Kidney glomerular epithelial cell (primary cell): Measurements from ENCODE around the gene RIOX2.

Source experiments
- DNase-seq: peaks from one replicate; lab custom pipeline; 2025; lab: John Stamatoyannopoulos, UW

The RIOX2 gene

DNA sequence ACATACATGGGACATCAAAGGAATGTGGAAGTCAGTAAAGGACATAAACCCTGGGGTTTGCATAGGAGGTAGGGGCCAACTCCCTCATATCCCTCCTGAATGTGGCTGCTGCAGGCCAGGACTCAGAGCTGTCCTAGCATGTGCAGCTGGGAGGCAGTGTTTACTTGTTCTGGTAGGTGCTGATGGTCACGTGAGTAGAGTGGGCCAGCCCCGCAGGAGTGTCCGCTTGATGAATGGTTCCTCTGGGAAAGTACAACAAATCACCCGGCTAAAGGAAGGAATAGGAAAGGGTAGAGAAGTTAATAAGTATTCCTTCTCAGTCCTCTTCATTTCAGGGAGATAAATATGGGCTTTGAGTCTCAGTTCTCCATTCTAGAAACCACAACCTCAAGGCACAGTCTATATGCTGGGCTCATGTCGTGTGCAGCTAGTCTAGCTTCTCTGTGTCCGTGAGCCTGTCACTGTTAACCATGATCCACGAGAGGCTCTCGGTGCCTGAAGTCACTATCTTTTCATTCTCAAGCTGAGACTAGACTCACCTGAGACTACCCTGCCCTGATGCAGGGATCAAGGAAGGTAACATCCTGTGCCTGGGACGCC is 17.9 kb downstream of the RIOX2 start:
- no peak for DNase-seq

DNA sequence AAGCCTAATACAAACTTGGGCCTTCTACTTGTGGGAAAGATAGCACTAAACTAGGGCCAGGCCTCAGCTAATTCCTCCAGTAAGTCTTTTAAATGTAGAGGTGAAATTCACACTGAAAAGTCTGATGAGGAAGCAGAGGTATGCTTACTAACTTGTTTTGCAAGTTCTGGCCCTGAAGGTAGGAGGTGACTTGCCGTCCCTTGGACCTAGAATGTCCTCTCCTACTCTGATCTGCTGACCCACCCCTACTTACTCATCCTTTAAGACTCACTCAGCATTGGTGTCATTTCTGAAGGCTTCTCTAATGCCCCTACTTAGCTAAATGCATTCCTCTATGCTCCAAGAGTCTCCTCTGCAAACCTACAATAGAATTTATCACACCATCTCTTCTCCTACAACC is 19.4 kb downstream of the RIOX2 start:
- no peak for DNase-seq

DNA sequence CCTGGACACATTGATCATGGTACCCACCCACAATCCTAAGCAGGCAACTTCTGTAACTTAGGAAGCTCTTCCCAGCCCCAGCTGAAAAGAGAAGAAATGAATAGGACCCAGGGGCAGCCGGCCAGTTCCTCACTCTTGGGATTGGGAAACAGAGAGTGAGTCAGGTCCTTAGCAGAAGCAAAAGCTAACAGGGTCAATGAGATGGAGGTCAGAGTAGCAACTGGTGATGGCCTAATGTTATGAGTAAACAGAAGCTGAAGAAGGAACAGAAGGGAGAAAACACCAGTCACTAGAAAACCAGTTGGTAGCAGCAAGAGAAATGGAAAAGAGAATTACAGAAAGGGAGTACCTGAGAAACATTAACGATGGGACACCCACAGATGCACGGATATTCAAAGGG is 20.0 kb downstream of the RIOX2 start:
- no peak for DNase-seq

- no peak for DNase-seq
These were observed 21.9 kb downstream of the RIOX2 start for GRCh38 chr3:97950360-97950759.

DNA sequence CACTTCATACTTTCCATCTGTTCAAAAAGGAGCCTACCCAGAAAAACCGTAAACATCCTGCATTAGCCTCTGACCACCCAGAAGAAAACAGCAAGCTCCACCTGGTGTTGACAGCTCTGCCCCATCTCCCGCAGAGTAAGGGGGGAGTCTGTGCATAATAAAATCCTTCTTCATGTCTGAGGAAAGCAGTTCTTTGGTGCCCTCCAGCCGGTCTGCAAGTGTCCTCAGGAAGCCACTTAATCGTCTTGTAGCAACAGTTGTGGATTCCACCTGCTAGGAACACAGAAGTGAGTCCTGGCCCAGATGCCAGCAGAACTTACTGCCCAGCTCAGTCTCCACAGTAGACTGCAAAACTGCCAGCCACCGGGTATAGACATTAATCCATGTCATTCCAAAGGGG is 22.5 kb downstream of the RIOX2 start:
- DNase-seq: no peak

DNA sequence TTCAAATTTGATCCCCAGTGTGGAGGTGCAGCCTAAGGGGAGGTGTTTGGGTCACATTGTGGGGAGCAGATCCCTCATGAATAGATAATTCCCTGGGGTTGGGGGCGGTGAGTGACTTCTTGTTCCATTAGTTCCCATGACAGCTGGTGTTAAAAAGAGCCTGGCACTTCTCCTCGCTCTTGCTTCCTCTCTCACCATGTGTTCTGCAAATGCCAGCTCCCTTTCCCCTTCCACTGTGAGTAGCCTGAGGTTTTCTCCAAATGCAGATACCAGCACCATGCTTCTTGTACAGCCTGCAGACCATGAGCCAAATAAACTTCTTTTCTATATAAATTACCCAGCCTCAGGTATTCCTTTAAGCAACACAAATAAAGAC is 23.1 kb downstream of the RIOX2 start:
- no peak for DNase-seq

DNA sequence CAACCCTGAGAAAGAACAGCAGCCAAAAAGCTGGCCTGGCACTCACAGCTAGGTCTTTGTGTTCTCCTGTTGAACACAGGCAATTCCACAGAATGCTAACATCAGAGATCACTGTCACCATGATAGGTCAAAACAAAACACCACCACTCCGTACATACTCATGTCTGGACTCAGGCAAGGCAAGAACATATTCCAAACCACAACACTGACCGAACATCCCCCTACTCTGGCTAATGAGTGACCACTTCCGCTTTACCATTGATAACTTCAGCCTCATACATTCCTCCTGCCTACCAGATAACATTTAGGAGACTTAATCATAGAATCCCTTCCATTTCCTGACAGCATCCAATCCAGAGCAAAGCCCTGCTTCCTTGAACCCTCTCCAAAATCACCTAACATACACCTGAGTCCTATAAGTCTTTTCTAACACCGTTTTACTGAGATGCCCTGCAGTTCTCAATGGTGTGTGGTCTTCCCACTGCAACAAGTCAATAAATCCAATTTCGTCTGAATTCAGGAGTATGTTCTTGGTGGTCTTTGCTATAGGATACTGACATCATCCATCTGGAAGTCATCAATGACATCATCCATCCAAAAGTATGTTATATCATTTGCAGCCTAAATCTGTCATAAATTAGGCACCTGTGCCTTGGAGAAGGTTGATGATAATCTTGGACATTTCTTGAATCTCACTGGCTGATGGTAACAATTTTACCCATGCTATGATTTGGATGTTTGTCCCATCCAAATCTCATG is 23.7 kb downstream of the RIOX2 start:
- no peak for DNase-seq

- no peak for DNase-seq
These were observed 29.3 kb downstream of the RIOX2 start for GRCh38 chr3:97942801-97943546.

- no peak for DNase-seq
These were observed 32.2 kb downstream of the RIOX2 start for GRCh38 chr3:97940034-97940433.

GRCh38 chr3:97939401-97939800 is 32.8 kb downstream of the RIOX2 start:
- no peak for DNase-seq

DNA sequence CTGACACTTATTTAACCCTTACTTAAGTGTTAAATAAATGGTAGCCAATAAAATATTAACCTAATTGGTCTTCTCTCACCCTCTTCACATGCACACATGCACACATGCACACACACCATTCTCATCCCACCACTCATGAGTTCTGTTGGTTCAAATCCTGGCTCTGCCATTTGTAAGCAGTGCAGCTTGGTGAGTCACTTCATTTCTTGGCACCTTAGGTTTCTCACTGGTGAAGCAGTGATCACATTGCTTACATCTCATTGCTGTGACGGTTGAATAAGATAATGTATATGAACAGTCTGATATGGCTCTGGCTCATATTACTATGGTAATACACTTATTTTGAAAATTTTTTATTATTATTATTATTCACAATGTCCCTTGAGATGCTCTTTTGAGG is 33.8 kb downstream of the RIOX2 start:
- DNase-seq: no peak

- DNase-seq: no peak
These were observed 35.0 kb downstream of the RIOX2 start for GRCh38 chr3:97937205-97937604.

DNA sequence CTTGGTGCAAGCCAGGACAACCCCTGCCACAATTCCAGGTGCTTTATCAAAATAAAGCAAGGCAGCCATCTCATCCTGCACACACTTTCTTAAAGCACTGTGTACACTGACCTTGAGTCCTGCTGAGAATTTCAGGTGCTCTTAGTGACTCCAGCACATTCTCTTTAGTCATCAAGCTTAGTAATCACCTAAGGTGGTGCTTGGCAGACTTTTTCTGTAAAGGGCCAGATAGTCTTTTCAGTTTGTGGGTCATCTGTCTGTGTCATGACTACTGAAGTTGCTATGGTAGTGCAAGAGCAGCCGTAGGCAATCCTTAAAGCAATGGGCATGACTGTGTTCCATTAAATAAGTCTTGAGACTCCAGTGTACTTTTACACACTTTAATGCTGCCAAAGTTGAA is 36.4 kb downstream of the RIOX2 start:
- no peak for DNase-seq

GRCh38 chr3:97934980-97935695 is 37.1 kb downstream of the RIOX2 start:
- DNase-seq: no peak

GRCh38 chr3:97932387-97932801 is 39.8 kb downstream of the RIOX2 start:
- no peak for DNase-seq

GRCh38 chr3:97931218-97931617 is 41.0 kb downstream of the RIOX2 start:
- no peak for DNase-seq

DNA sequence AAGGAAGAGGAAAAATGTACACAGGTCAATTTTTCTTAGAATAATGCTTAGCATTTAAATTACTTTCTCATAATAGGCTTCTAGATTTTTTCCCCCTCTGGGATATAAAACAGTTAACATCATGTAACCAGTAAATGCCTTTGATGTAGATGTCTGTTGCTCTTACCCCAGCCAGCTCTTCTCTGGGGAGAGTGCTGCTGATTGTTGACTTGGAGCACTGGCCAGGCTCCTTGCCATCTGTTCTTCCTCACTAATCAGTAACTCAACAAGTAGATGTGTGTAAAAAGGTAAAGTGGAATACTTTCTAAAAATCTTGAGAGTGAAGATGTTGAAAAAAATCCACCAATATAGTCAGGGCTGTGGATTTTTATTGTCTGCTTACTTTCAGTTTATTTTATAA is 42.2 kb downstream of the RIOX2 start:
- DNase-seq: no peak

- no peak for DNase-seq
These were observed 43.2 kb downstream of the RIOX2 start for GRCh38 chr3:97928986-97929385.

- DNase-seq: no peak
These were observed 44.5 kb downstream of the RIOX2 start for GRCh38 chr3:97927704-97928103.

DNA sequence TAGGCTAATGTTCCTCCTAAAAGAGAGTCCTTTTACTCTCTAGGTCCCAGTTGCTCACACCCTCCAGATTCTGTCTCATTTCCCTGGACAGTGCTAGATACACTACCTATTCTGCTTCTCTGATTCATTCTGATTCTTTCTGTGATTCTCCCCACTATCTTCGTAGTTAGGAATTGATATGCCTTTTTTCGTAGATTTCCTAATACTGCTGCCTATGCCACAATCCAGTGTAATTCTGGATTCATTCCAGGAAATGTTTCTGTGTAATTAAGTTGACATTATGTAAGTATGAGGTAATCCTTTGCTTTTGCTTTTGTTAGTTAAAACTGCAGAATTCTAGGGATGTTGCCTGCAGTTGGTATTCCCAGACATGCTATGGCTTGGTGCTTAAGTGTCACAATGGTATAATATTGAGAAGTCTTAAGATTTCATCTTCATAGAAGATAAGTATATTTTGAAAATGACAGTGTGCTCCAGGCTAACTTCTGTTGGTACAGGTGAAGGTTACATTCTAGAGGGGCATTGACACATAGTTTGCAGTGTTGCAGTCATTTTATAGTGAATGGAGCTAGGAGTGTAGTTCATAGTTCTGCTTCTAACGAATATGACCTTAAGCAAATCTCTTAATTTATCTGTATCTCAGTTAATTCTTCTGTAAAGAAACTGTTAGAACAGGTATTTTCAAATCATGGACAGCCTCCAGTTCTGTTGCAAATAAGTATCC is 54.3 kb downstream of the RIOX2 start:
- DNase-seq: no peak

GRCh38 chr3:97916576-97916975 is 55.7 kb downstream of the RIOX2 start:
- DNase-seq: no peak

DNA sequence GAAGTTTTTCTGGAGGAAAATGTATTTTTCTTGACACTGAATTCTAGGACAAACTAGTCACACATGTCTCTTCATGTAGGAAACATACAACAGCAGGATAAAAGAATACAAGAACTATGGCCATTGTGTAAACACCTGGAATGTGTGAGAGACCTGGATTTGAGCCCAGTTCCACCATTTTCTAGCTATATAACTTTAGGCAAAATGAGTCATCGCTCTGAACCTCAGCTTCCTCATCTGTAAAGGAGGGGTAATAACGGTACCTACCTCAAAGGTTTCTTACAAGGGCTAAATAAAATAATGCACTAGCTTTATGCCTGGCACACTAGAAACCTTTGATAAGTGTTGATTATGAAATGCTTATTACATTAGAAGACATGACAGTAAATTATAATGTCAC is 57.8 kb downstream of the RIOX2 start:
- DNase-seq: no peak
